Measurements from ENCODE around the gene YAP1.

Gene YAP1

GRCh38 chr11:102229510-102230123 is 119.4 kb downstream of the YAP1 start:
- TF ChIP-seq ZFX (IDR thresholded peaks at IDR 0.05): no peak
- TF ChIP-seq CTCF (conservative IDR thresholded peaks at IDR 0.05): no peak
- no peak overlapping the region; the same call in 1 of the 2 replicates for H3K27ac ChIP-seq

GRCh38 chr11:102230186-102230585 is 119.9 kb downstream of the YAP1 start:
- TF ChIP-seq ZFX (IDR thresholded peaks at IDR 0.05): no peak
- no peak for TF ChIP-seq CTCF (conservative IDR thresholded peaks at IDR 0.05)
- no peak overlapping the region for H3K27ac ChIP-seq

- TF ChIP-seq CTCF (conservative IDR thresholded peaks at IDR 0.05): no peak
- TF ChIP-seq ZFX (IDR thresholded peaks at IDR 0.05): no peak
Observed at GRCh38 chr11:102230911-102231310, 120.7 kb downstream of the YAP1 start.

DNA sequence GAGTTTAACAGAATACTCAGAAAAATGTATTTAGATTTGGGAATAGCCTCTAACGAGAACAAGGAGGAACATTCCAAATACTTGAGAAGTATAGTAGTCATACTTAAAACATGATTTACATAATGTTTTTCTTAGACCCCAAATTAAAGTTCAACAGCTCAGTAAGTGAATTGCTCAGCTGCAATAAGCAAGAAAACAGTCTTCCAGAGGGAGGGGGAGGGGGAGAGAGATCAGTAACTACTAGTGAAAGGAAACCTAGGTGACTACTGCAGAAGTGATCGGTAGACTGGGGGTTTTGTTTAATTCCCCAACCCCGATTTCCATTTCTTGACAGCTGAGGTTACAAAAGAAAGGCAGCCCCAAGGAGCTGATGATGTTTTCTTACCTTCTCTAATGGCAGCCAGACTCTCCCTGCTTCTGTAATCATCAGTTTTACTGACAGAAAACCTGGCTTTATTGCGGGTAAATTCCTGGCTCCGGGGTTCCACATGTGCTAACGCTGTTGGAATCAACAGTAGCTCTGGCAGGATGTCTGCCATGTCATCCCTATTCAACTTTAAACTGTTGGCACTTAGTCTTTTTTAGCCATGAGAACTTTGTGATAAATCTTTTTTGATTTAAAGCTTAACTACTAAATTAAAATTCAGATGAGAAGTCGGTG is 124.7 kb downstream of the YAP1 start:
- no peak overlapping the region for H3K27ac ChIP-seq
- no peak for TF ChIP-seq ZFX (IDR thresholded peaks at IDR 0.05)
- no peak for TF ChIP-seq CTCF (conservative IDR thresholded peaks at IDR 0.05)

More at GRCh38 chr11:102230911-102231310, 120.7 kb downstream of the YAP1 start:
- H3K27ac ChIP-seq: no peak overlapping the region

GRCh38 chr11:102237096-102237735 is 127.0 kb downstream of the YAP1 start:
- H3K27ac ChIP-seq: no peak overlapping the region
- TF ChIP-seq ZFX (IDR thresholded peaks at IDR 0.05) (no peak), CTCF (conservative IDR thresholded peaks at IDR 0.05) (no peak)

- no peak overlapping the region for H3K27ac ChIP-seq
- TF ChIP-seq ZFX (IDR thresholded peaks at IDR 0.05) (no peak), CTCF (conservative IDR thresholded peaks at IDR 0.05) (no peak)
Observed at GRCh38 chr11:102238391-102238821, 128.2 kb downstream of the YAP1 start.

GRCh38 chr11:102239448-102239847 is 129.2 kb downstream of the YAP1 start:
- TF ChIP-seq CTCF (conservative IDR thresholded peaks at IDR 0.05): no peak
- TF ChIP-seq ZFX (IDR thresholded peaks at IDR 0.05): no peak
- no peak overlapping the region for H3K27ac ChIP-seq

All from C4-2B (cell line).